ENCODE measurements around the gene KCNQ2.

GRCh38 chr20:63491635-63492230, 19.3 kb upstream of the KCNQ2 start:
- TF ChIP-seq, protein P1, sequence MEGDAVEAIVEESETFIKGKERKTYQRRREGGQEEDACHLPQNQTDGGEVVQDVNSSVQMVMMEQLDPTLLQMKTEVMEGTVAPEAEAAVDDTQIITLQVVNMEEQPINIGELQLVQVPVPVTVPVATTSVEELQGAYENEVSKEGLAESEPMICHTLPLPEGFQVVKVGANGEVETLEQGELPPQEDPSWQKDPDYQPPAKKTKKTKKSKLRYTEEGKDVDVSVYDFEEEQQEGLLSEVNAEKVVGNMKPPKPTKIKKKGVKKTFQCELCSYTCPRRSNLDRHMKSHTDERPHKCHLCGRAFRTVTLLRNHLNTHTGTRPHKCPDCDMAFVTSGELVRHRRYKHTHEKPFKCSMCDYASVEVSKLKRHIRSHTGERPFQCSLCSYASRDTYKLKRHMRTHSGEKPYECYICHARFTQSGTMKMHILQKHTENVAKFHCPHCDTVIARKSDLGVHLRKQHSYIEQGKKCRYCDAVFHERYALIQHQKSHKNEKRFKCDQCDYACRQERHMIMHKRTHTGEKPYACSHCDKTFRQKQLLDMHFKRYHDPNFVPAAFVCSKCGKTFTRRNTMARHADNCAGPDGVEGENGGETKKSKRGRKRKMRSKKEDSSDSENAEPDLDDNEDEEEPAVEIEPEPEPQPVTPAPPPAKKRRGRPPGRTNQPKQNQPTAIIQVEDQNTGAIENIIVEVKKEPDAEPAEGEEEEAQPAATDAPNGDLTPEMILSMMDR (IDR thresholded peaks at IDR 0.05; ENCODE audit: insufficient read depth, low read length, poor library complexity, severe bottlenecking), result no peak
- no peak for TF ChIP-seq EZH2phosphoT487 (conservative IDR thresholded peaks at IDR 0.05; ENCODE audit: low read length)

Data from SU-DHL-6 (cell line).